ENCODE data around the gene KRTAP1-1.
"Not testable (repeated sequence)": the region's sequence is repeated elsewhere in the genome, so short reads cannot be mapped to it uniquely, and the experiment has no call there.

KRTAP1-1 gene, protein sequence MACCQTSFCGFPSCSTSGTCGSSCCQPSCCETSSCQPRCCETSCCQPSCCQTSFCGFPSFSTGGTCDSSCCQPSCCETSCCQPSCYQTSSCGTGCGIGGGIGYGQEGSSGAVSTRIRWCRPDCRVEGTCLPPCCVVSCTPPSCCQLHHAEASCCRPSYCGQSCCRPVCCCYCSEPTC

GRCh38 chr17:41040783-41041571 is at the start of gene KRTAP1-1:
Gene KRTAP1-1 (minus strand): TSS chr17:41041450. CDS start chr17:41041397, 53 bp downstream.
- not testable (repeated sequence) for TF ChIP-seq CTCF (IDR thresholded peaks at IDR 0.05)

GRCh38 chr17:41084100-41084856 is 43.0 kb upstream of the KRTAP1-1 start, which contains the start of gene KRTAP4-7:
Gene KRTAP4-7 (plus strand): TSS chr17:41084150. CDS start chr17:41084207, 57 bp downstream.
- TF ChIP-seq CTCF (IDR thresholded peaks at IDR 0.05) = not testable (repeated sequence)

DNA sequence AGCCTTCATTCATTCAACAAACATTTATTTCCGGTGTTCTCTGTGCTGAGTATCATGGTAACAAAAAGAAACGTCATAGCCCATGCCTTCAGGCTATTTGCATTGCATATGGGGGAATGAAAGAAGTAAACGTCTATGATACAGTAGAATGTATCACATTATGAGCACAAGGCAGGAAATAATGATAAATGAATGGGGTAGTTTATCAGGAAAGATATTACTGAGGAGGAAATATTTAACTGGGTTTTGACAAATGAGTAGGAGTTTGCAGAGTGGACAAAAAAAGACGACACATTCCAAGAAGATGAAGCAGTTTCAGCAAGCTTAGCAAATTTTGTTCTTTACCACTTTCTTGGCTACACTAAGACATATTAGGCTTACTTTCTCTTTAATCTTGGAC is 41.4 kb upstream of the KRTAP1-1 start:
- no peak for TF ChIP-seq CTCF (IDR thresholded peaks at IDR 0.05)

GRCh38 chr17:41076788-41077187 is 35.5 kb upstream of the KRTAP1-1 start:
- no peak for TF ChIP-seq CTCF (IDR thresholded peaks at IDR 0.05)

- TF ChIP-seq CTCF (IDR thresholded peaks at IDR 0.05) = no peak
Observed at GRCh38 chr17:41073676-41074075, 32.4 kb upstream of the KRTAP1-1 start.

DNA sequence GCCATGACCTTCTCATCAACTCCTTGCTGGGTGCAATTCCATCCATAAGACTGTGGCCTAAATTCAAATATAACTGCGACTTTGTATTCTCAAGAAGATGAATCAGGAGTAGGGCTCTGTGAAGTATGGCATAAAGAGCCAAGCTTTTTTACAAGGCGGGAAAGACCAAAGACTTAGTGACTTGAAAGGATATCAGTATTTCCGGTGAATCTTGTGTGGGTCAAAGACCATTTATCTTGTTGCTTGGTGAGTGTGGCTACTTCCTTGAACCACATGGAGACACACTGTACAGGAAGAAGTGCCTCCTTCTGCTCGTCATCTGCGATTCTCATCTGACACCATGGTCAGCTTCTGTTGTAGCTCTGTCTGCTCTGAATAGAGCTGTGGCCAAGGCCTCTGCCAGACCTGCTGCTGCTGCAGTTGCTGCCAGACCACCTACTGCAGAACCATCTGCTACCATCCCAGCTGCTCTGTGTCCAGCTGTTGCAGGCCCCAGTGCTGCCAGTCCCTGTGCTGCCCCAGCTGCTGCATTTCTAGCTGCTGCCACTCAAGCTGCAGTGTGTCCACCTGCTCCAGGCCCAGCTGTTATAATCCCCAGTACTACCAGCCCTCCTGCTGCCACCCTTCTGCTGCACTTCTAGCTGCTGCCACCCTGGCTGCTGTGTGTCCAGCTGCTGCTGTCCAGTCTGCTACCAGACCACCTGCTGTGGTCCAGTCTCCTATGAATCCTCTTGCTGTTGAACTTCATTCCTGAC is 30.5 kb upstream of the KRTAP1-1 start:
- no peak for TF ChIP-seq CTCF (IDR thresholded peaks at IDR 0.05)

DNA sequence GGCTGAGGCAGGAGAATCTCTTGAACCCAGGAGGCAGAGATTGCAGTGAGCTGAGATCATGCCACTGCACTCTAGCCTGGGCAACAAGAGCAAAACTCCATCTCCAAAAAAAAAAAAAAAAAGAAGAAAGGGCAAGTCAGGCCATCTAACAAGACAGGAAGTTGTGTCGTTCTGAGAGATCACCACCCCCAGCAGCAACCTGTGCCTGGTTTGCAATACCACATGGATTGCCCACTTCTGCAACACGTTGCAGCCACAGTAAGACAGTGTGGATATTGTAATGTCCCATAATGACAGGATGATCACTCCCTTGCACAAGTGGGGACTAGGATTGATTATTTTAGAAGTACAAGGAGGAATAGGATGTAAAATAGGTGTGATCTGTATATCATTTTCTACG is 27.8 kb upstream of the KRTAP1-1 start:
- no peak for TF ChIP-seq CTCF (IDR thresholded peaks at IDR 0.05)
